GM19351 (cell line): ENCODE data around the gene ADM2.

Source experiments
- ATAC-seq: cut with Tn5 transposase; IDR thresholded peaks from one replicate; pipeline ENCODE4 v1.9.1; 2021; ENCODE audit warnings: mild to moderate bottlenecking, moderate library complexity; ENCODE audit not compliant: unreplicated experiment

Gene ADM2

DNA sequence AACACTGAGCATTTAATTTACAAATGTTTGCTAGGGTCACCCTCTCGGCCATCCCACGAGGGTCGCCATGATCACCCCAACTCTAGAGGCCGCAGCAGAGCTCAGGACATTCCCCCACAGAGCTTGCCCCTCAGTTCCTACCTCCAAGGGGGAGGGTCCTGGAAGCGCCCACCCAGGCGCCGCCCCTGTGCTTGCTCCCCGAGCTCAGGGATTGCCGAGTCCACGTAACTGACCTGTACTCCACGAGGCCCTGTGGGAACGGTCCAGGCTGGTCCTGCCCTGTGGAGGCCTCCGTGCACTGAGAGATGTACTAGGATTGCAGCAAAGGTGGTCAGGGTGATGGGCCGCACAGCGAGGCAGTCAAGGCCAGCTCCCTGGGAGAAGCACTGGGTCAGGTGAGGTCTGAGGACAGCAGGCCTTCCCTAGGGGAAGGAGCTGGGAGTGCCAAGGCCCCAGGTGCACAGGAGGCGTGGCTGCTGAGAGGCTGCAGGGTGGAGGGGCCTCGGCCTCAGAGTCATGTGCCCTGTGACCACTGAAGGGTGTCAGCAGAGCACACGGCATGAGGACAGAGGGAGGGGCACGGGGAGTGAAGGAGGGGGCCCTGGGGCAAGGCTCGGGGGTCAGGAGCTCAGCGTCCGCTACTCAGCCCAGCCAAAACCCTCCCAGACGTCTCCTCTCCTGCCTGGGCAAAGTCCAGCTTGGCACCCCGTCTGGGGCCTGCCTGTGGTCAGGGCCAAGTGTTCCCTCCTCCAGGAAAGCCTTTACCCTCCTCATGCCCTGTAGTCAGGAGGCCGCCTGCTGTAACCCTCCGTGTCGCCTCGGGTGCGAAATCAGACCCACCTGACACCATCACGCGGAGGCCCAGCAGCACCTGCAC, 2.9 kb downstream of the ADM2 start:
- ATAC-seq, result no peak

- ATAC-seq, result no peak
Observed at GRCh38 chr22:50485221-50486131, 4.1 kb downstream of the ADM2 start.

- ATAC-seq, result no peak
Observed at GRCh38 chr22:50486561-50487289, 5.4 kb downstream of the ADM2 start, which contains the start of gene MIOX. TSS of gene MIOX (plus strand) at chr22:50486859. CDS start at chr22:50486898, 39 bp downstream.

DNA sequence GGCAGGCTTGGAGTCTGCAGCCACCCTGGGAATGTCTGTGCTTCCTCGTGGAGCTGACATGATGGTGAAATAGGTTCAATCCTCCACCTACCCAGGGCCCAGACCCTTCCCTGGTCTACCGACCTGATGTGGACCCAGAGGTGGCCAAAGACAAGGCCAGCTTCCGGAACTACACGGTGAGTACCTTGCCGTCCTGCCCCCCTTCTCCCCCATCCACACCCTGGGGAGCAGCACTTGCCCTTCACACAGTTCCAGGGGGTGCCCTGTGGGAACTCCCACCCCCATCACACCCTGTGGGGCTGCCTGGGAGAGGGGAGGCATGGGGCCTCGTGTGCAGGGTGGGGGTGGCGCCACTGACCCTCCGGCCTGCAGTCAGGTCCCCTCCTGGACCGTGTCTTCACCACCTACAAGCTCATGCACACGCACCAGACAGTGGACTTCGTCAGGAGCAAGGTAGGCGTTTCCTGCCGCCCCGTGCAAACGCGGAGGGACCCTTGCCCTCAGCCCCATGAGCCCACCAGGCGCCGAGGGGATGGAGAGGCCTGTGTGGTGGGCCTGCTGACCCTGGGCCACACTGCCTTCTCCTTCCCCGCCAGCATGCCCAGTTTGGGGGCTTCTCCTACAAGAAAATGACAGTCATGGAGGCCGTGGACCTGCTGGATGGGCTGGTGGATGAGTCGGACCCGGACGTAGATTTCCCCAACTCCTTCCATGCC, 6.1 kb downstream of the ADM2 start:
- no peak for ATAC-seq

DNA sequence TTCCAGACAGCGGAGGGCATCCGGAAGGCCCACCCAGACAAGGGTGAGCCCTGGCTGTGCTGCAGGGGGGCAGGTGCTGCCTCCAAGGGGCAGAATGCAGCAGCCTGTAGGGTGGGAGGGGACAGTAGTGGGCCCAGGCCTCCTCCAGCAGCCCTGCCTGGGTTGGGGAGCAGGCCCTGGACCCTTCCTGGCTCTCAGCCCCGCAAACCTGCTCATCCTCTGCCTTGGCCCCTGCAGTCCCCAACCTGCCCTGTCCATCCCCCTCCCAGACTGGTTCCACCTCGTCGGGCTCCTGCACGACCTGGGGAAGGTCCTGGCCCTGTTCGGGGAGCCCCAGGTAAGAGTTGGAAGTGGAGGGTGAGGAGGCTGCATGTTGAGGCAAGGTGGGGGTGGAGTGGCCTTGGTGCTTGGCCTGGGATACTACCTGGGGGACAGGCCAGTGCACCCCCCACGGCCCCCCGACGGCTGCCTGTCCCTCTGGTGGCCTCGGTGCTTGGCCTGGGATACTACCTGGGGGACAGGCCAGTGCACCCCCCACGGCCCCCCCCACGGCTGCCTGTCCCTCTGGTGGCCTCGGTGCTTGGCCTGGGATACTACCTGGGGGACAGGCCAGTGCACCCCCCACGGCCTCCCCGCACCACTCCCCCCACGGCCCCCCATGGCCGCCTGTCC, 6.8 kb downstream of the ADM2 start:
- ATAC-seq, result no peak

DNA sequence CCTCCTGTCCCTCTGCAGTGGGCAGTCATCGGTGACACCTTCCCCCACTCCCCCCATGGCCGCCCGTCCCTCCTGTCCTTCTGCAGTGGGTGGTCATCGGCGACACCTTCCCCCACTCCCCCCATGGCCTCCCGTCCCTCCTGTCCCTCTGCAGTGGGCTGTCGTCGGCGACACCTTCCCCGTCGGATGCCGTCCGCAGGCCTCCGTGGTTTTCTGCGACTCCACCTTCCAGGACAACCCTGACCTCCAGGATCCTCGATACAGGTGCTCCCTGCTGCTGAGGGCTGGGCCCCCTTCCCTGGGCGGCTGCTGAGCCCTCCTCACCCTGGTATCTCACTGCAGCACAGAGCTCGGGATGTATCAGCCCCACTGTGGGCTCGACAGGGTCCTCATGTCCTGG, 7.5 kb downstream of the ADM2 start:
- no peak for ATAC-seq

- ATAC-seq, result no peak
Observed at GRCh38 chr22:50489363-50490243, 8.3 kb downstream of the ADM2 start.

DNA sequence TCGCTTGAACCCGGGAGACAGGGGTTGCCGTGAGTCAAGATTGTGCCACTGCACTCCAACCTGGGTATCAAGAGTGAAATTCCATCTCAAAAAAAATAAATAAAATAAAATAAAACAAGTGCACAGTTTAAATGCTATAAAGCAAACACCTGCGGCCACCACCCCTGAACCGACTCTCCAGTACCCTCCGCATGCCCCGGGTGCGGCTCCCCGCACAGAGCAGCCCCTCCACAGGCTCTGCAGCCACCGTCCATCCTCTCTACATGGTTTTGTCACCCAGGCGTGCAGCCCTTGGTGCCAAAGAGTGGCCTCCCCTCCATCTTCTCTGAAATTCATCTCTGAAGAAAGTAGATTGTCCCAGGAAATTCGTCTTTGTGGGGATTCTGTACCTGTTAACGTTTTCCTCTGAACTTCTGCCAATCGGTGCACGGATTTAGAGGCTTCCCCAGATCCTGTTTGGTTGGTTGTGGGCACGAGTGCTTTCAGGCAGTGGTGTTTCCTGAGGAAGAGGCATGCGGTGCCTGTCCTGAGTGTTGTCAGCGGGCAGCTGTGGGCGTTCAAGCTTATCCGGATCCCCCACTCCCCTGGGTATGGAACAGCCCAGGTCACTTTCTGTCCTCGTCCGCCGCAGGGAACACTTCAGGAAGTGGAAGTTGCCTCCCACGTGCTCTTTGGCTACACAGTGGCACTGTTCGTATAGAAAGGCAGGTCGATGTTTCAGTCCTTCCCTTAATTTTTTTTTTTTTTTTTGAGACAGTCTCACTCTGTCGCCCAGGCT, 9.4 kb downstream of the ADM2 start:
- ATAC-seq, result no peak

DNA sequence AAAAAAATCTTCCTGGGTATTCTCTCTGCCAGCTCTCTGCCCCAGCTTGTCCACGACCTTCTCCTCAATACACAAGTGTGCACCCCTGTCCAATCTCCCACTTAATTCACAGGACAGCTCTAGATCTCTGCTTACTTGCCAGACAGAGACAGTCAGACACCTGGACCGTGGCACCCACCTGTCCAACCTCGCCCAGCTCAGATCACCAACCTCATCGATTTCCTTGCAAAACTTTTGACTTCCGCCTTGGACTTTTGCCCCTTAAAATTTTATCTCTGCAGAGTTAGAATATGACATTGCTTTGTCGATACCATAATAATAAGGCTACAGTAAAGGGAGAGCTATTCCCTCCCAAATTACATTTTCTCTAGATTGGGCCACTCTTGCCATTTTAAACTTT, 15.8 kb downstream of the ADM2 start:
- no peak for ATAC-seq

DNA sequence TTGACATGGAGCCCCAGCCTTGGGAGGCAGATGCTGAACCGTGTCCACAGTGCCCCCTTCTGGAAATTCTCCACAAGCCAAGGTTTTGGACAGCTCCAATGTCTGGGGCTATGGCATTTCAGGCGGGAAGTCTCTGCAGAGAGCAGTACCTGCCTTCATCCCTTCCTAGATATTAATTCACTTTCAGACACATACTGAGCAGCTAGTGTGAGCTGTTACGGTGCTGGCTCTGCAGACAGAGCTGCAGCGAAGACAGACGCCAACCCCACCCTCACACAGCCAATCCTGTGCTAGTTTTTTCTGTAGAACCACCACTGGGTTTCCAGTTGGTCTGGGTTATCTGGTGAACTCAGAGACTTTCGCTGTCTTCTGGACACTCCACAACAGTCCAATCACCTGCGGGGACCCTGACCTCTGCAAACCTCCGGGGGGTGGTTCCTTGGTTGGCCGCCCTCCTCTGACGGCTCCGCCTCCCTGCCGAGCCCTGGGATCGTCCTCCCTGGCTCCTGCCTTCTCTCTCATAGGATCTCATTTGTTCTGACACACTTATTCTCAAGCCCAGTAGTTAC, 17.1 kb downstream of the ADM2 start:
- ATAC-seq, result no peak

DNA sequence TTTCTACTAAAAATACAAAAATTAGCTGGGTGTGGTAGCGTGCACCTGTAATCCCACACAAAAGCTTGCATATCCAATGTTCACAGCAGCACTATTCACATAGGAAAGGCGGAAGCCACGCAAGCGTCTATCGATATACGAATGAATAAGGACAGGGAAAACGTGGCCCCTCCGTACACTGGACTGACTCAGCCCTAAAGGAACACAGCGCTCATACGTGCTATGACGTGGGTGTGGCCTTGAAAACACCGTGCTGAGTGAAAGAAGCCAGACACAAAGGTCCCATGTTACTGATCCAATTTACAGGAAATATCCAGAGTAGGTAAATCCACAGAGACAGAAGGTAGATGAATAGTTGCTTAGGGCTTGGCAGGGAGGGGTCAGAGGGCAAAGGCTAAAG, 19.1 kb downstream of the ADM2 start:
- no peak for ATAC-seq

GRCh38 chr22:50502096-50502495, 20.8 kb downstream of the ADM2 start:
- no peak for ATAC-seq

DNA sequence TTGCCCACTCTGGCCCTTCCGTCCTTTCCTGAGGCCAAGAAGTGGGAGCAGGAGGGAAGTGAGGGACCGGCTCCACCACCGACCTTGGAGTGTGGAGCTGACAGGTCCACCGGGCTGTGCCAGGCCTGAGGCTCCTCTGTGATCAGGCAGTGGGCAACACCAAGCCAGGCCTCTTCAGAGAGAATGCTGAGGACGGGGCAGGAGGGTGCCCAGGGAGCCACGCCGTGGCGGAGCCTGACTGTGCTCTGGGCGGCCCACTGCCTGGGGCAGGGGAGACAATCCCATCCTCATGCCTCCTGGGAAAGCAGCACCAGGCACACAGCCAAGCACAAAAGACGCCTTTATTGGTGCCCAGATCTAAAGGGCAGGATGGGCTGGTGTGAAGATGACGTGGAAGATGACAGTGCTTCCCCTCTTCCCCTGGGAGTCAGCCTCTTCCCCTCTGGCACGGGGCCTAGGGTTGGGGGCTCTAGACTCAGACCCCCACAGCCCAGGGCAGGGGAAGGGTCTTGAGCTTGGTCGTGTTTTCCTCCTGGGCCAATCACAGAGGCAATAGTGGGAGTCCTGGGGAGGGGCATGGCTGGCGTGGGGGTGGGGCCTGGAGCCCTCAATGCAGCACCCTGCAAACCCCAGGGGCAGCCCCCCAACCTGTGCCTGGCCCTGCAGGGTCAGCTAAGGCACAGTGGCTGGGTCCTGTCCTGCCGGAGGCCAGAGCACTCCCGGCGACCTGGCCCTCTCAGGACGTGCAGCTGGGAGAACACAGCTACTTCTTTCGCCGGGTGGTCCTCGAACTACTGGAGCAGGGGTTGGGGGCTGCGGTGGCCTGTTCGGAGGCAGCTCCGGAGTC, 21.5 kb downstream of the ADM2 start:
- ATAC-seq, result no peak

DNA sequence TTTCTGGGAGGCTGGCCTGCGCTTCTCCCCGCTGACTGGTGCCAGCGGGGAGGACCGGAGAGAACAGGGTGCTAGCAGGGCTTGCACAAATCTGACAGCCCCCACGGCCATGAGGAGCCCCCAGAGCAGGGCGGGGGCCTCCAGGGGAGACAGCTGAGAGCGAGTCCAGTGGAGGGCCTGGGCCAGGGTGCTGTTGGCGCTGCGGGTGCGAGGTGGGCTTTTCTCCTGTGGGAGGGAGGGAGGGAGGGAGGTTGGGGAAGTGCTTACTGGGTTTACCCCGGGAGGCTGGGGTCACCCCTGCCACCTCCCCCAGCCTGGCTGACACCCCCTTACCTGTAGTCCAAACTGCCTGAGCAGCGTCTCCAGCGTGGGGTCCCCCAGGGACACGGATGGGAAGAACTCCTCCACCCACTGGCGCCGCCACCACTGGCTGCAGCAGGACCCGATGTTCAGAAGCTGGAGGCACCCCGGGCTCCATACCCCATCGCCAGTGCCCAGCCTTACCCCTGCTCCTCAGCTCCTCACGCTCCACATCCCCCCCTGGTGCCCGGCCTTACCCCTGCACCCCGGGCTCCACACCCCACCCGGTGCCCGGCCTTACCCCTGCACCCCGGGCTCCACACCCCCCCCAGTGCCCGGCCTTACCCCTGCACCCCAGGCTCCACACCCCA, 22.3 kb downstream of the ADM2 start:
- no peak for ATAC-seq

DNA sequence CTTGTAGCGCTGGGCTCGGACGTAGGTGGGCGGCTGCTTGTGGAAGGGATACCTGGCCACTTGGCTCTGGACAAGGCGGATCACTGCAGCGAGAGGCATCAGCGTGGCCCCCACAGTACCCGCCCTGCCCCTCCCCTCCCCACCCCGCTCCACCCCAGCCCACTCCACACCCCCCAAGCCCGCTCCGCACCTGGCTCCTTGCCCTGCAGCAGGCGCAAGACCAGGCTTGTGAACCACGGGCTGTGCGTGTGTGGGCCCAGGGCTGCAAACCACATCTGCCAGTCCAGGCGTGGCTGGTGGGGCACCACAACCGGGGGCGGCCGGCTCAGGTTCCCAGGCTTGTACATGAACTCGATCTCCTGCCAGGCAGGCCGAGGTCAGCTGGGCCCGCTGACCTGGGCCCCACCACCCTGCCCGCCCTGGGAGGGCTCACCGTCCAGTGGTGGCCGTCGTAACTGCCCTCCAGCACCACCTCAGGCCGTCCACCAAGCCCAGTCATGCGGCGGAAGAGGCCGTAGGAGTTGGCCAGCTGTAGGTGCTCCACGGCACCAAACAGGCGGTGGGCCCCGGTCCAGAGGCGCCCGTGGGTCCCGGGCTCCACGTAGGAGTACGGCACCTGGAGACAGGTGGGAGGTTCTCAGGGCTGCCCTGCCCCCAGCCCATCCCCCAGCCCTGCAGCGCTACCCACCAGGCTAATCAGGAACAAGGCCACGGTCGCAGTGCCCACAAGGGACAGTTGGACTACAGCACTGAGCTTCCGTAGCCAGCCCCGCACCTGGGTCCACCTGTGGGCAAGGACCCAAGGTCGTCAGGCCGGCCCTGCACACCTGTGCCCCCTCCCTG, 23.2 kb downstream of the ADM2 start:
- no peak for ATAC-seq
